HEK293 (cell line): ENCODE data around the gene SPO11.
A peak's percentile ranks its signal among the peaks of the same experiment; 100 is the strongest.

Experiments used
- CTCF ChIA-PET: fragments of 350-600 bp; formaldehyde crosslinking; extraction: SDS; loops from one replicate; lab custom pipeline; 2021; ENCODE audit warnings: antibody characterized with exemption; lab: Yijun Ruan, JAX
- POLR2A ChIA-PET: fragments of 300-600 bp; formaldehyde crosslinking; extraction: SDS; loops from one replicate; lab custom pipeline; 2020; ENCODE audit warnings: antibody characterized with exemption, inconsistent platforms; lab: Yijun Ruan, JAX
- H3K27ac ChIP-seq: fragments of 200-500 bp; sonication (Bioruptor generic); 2 replicates; pipeline ENCODE4 v1.5.1; 2014; ENCODE audit warnings: low read depth, low read length, control low read depth, inconsistent platforms; ENCODE audit errors: extremely low read depth
- H3K36me3 ChIP-seq, 2 experiments: fragments of 200-500 bp in 1 of 2; sonication (Bioruptor generic) in 1 of 2; 1 replicate in 1 of 2; 2 replicates in 1 of 2; pipeline ENCODE4 v1.5.1; 2014 to 2017; ENCODE audit warnings: inconsistent platforms in 2 of 2, low read length in 2 of 2; ENCODE audit not compliant: control insufficient read depth in 2 of 2, insufficient read depth in 1 of 2
- H3K4me1 ChIP-seq: fragments of 200-500 bp; sonication (Bioruptor generic); 2 replicates; pipeline ENCODE4 v1.5.1; 2014; ENCODE audit warnings: mild to moderate bottlenecking, low read length, inconsistent platforms; ENCODE audit not compliant: control insufficient read depth, insufficient read depth
- H3K4me3 ChIP-seq: 2 replicates; pipeline ENCODE4 v1.5.1; 2011; ENCODE audit warnings: low read depth, mild to moderate bottlenecking, control low read depth, low read length, moderate library complexity
- H3K9me3 ChIP-seq: fragments of 200-500 bp; sonication (Bioruptor generic); 2 replicates; pipeline ENCODE4 v1.5.1; 2014; ENCODE audit warnings: low read depth, low read length, inconsistent platforms; ENCODE audit not compliant: control insufficient read depth, insufficient read depth
- HOXA7 ChIP-seq: sonication (generic); formaldehyde crosslinking; IDR thresholded peaks from 2 replicates; pipeline ENCODE4 v1.8.1; 2022; ENCODE audit warnings: missing genetic modification reagents, borderline replicate concordance
- KLF10 ChIP-seq: fragments of 450-650 bp; IDR thresholded peaks from 2 replicates; pipeline ENCODE4 v1.5.1; 2018; ENCODE audit warnings: missing biosample characterization, mild to moderate bottlenecking, missing genetic modification characterization
- KLF16 ChIP-seq: fragments of 450-650 bp; formaldehyde crosslinking; IDR thresholded peaks from 2 replicates; pipeline ENCODE4 v1.5.1; 2017; ENCODE audit warnings: missing biosample characterization, missing genetic modification characterization
- PATZ1 ChIP-seq: fragments of 450-650 bp; formaldehyde crosslinking; IDR thresholded peaks from 2 replicates; pipeline ENCODE4 v1.5.1; 2016; ENCODE audit warnings: missing biosample characterization, missing genetic modification characterization
- REST ChIP-seq: fragments of 450-650 bp; formaldehyde crosslinking; IDR thresholded peaks from 2 replicates; pipeline ENCODE4 v1.5.1; 2016; ENCODE audit warnings: missing biosample characterization, missing genetic modification characterization
- SCRT1 ChIP-seq: fragments of 450-650 bp; formaldehyde crosslinking; IDR thresholded peaks from 2 replicates; pipeline ENCODE4 v1.5.1; 2016; ENCODE audit warnings: missing biosample characterization, missing genetic modification characterization, borderline replicate concordance
- ZBTB17 ChIP-seq: fragments of 450-650 bp; formaldehyde crosslinking; IDR thresholded peaks from 2 replicates; pipeline ENCODE4 v1.5.1; 2016; ENCODE audit warnings: missing biosample characterization, missing genetic modification characterization
- ZFP69B ChIP-seq: fragments of 450-650 bp; formaldehyde crosslinking; IDR thresholded peaks from 2 replicates; pipeline ENCODE4 v1.5.1; 2016; ENCODE audit warnings: missing biosample characterization, missing genetic modification characterization
- ZIC2 ChIP-seq: fragments of 450-650 bp; formaldehyde crosslinking; IDR thresholded peaks from 2 replicates; pipeline ENCODE4 v1.5.1; 2016; ENCODE audit warnings: missing biosample characterization, missing genetic modification characterization
- ZNF114 ChIP-seq: fragments of 450-650 bp; formaldehyde crosslinking; IDR thresholded peaks from 2 replicates; pipeline ENCODE4 v1.5.0; 2017; ENCODE audit warnings: missing biosample characterization, missing genetic modification characterization
- ZNF133 ChIP-seq: fragments of 450-650 bp; formaldehyde crosslinking; IDR thresholded peaks from 2 replicates; pipeline ENCODE4 v1.5.1; 2016; ENCODE audit warnings: missing biosample characterization, missing genetic modification characterization
- ZNF138 ChIP-seq: fragments of 450-650 bp; formaldehyde crosslinking; IDR thresholded peaks from 2 replicates; pipeline ENCODE4 v1.5.1; 2016; ENCODE audit warnings: missing biosample characterization, missing genetic modification characterization, borderline replicate concordance
- ZNF140 ChIP-seq: fragments of 450-650 bp; formaldehyde crosslinking; IDR thresholded peaks from 2 replicates; pipeline ENCODE4 v1.5.1; 2016; ENCODE audit warnings: missing biosample characterization, missing genetic modification characterization
- ZNF202 ChIP-seq: fragments of 450-650 bp; formaldehyde crosslinking; IDR thresholded peaks from 2 replicates; pipeline ENCODE4 v1.5.1; 2016; ENCODE audit warnings: missing biosample characterization, missing genetic modification characterization, borderline replicate concordance
- ZNF248 ChIP-seq: fragments of 450-650 bp; formaldehyde crosslinking; IDR thresholded peaks from 2 replicates; pipeline ENCODE4 v1.5.1; 2017; ENCODE audit warnings: missing biosample characterization, missing genetic modification characterization
- ZNF266 ChIP-seq: fragments of 450-650 bp; formaldehyde crosslinking; IDR thresholded peaks from 2 replicates; pipeline ENCODE4 v1.5.1; 2016; ENCODE audit warnings: missing biosample characterization, missing genetic modification characterization, low read depth
- ZNF292 ChIP-seq: fragments of 450-650 bp; formaldehyde crosslinking; IDR thresholded peaks from 2 replicates; pipeline ENCODE4 v1.5.1; 2016; ENCODE audit warnings: low read depth, missing biosample characterization, missing genetic modification characterization, borderline replicate concordance
- ZNF324 ChIP-seq: fragments of 450-650 bp; formaldehyde crosslinking; IDR thresholded peaks from 2 replicates; pipeline ENCODE4 v1.5.1; 2016; ENCODE audit warnings: missing biosample characterization, missing genetic modification characterization
- ZNF426 ChIP-seq: fragments of 450-650 bp; formaldehyde crosslinking; IDR thresholded peaks from 2 replicates; pipeline ENCODE4 v1.5.1; 2017; ENCODE audit warnings: missing biosample characterization, missing genetic modification characterization, mild to moderate bottlenecking, inconsistent platforms, moderate library complexity
- ZNF549 ChIP-seq: fragments of 450-650 bp; IDR thresholded peaks from 2 replicates; pipeline ENCODE4 v1.5.1; 2018; ENCODE audit warnings: missing biosample characterization, missing genetic modification characterization, mild to moderate bottlenecking, inconsistent platforms, moderate library complexity
- ZNF747 ChIP-seq: fragments of 450-650 bp; formaldehyde crosslinking; IDR thresholded peaks from 2 replicates; pipeline ENCODE4 v1.5.1; 2016; ENCODE audit warnings: missing biosample characterization, missing genetic modification characterization
- ZNF777 ChIP-seq: fragments of 450-650 bp; formaldehyde crosslinking; IDR thresholded peaks from 2 replicates; pipeline ENCODE4 v1.5.1; 2017; ENCODE audit warnings: missing biosample characterization, missing genetic modification characterization, borderline replicate concordance
- ZNF830 ChIP-seq: fragments of 450-650 bp; IDR thresholded peaks from 2 replicates; pipeline ENCODE4 v1.5.0; 2018; ENCODE audit warnings: missing biosample characterization, missing genetic modification characterization, low read depth, mild to moderate bottlenecking, moderate library complexity
- TF ChIP-seq, protein P1 (sequence below): fragments of 450-650 bp; formaldehyde crosslinking; IDR thresholded peaks from 2 replicates; pipeline ENCODE4 v1.5.0; 2017; ENCODE audit warnings: missing biosample characterization, missing genetic modification characterization, borderline replicate concordance

The SPO11 gene

DNA sequence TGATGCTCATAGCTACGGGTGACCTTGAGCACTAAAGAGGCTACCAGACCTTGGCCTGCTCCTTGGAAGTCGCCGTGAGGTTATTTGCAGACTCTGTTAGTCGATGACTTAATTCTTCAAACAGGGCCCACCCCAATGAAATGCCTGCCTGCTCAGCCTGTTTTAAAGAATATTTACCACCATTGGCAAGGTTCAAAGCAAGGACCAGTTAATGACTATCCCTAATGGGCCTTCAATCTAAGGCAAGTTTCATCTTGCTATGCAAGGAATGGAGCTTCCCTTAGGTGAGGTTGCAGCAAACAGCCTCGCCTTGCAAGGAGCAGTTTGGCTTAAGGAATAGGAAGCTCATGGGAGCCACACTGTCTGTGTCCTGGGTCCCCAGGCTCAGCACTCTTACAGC lies 22.9 kb upstream of the SPO11 start:
- Histone ChIP-seq H3K4me1 (no peaks in the 10 kb centered on the region), H3K36me3 (no peaks in the 10 kb centered on the region), H3K4me3 (no peak overlapping the region), H3K27ac (no peak overlapping the region), H3K9me3 (no peaks in the 10 kb centered on the region)
- ChIA-PET CTCF (interaction anchor here (0.6 to 1.5 kb wide), 3 partner anchors 11 to 147 kb away, joined by 3 to 4 read pairs (median 3); no protein-coding TSS in a partner anchor), POLR2A (no interaction called here)
- TF ChIP-seq, protein P1, sequence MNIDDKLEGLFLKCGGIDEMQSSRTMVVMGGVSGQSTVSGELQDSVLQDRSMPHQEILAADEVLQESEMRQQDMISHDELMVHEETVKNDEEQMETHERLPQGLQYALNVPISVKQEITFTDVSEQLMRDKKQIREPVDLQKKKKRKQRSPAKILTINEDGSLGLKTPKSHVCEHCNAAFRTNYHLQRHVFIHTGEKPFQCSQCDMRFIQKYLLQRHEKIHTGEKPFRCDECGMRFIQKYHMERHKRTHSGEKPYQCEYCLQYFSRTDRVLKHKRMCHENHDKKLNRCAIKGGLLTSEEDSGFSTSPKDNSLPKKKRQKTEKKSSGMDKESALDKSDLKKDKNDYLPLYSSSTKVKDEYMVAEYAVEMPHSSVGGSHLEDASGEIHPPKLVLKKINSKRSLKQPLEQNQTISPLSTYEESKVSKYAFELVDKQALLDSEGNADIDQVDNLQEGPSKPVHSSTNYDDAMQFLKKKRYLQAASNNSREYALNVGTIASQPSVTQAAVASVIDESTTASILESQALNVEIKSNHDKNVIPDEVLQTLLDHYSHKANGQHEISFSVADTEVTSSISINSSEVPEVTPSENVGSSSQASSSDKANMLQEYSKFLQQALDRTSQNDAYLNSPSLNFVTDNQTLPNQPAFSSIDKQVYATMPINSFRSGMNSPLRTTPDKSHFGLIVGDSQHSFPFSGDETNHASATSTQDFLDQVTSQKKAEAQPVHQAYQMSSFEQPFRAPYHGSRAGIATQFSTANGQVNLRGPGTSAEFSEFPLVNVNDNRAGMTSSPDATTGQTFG, result no peak
- TF ChIP-seq ZNF747 (tag by site-specific recombination) (no peak), ZFP69B (tag by site-specific recombination) (no peak), ZNF549 (no peak), ZNF248 (tag by site-specific recombination) (no peak), ZNF426 (tag by site-specific recombination) (no peak), KLF16 (tag by site-specific recombination) (no peak), KLF10 (tag by site-specific recombination) (no peak), ZNF324 (no peak), ZNF114 (tag by site-specific recombination) (no peak), HOXA7 (CRISPR knock-in tag) (no peak)

GRCh38 chr20:57308451-57309271 lies 20.9 kb upstream of the SPO11 start:
- Histone ChIP-seq H3K9me3 (no peaks in the 10 kb centered on the region), H3K4me1 (no peaks in the 10 kb centered on the region), H3K27ac (no peak overlapping the region), H3K4me3 (no peak overlapping the region), H3K36me3 (no peaks in the 10 kb centered on the region)
- TF ChIP-seq PATZ1 (no peak), ZIC2 (tag by site-specific recombination) (peak; percentile 81)
- ChIA-PET POLR2A (no interaction called here), CTCF (no interaction called here)

- ChIA-PET POLR2A (no interaction called here), CTCF (interaction anchor here (0.7 kb wide), 1 partner anchor 39 kb away, joined by 3 read pairs; no protein-coding TSS in a partner anchor)
- Histone ChIP-seq H3K4me3 (no peak overlapping the region), H3K4me1 (no peaks in the 10 kb centered on the region), H3K27ac (no peak overlapping the region), H3K36me3 (no peaks in the 10 kb centered on the region), H3K9me3 (no peaks in the 10 kb centered on the region)
- TF ChIP-seq ZBTB17, result no peak
- no peak for TF ChIP-seq SCRT1 (tag by site-specific recombination)
- TF ChIP-seq ZNF777 (tag by site-specific recombination), result no peak
- TF ChIP-seq ZNF138 (tag by site-specific recombination), result no peak
- no peak for TF ChIP-seq ZNF133 (tag by site-specific recombination)
- no peak for TF ChIP-seq ZNF140
- no peak for TF ChIP-seq REST (tag by site-specific recombination)
- TF ChIP-seq ZNF292, result no peak
- TF ChIP-seq ZNF830 (tag by site-specific recombination), result no peak
- no peak for TF ChIP-seq ZNF266
- no peak for TF ChIP-seq ZNF202 (tag by site-specific recombination)
- TF ChIP-seq ZNF114 (tag by site-specific recombination), result no peak
These were observed 20.0 kb upstream of the SPO11 start for GRCh38 chr20:57309544-57310115.
